Activated naive CD4-positive, alpha-beta T cell treated with anti-CD3 and anti-CD28 coated beads, Interleukin-2, amount 50 U/mL, for 24 hours (primary cell): ENCODE data around the gene UBE2H.
"Not testable (repeated sequence)": the region's sequence is repeated elsewhere in the genome, so short reads cannot be mapped to it uniquely, and the experiment has no call there.

Source experiments
- H3K27ac Mint-ChIP-seq: one replicate; pipeline ENCODE4 v1.8.0; 2021; ENCODE audit warnings: mild to moderate bottlenecking, mixed read lengths
- H3K27me3 Mint-ChIP-seq: one replicate; pipeline ENCODE4 v1.8.0; 2021; ENCODE audit warnings: mixed read lengths
- H3K36me3 Mint-ChIP-seq: one replicate; pipeline ENCODE4 v1.8.0; 2021; ENCODE audit warnings: mixed read lengths
- H3K4me1 Mint-ChIP-seq: one replicate; pipeline ENCODE4 v1.8.0; 2021; ENCODE audit warnings: mixed read lengths
- H3K4me3 Mint-ChIP-seq: one replicate; pipeline ENCODE4 v1.8.0; 2021; ENCODE audit warnings: mild to moderate bottlenecking, mixed read lengths
- H3K9me3 Mint-ChIP-seq: one replicate; pipeline ENCODE4 v1.8.0; 2021; ENCODE audit warnings: mixed read lengths

UBE2H gene

DNA sequence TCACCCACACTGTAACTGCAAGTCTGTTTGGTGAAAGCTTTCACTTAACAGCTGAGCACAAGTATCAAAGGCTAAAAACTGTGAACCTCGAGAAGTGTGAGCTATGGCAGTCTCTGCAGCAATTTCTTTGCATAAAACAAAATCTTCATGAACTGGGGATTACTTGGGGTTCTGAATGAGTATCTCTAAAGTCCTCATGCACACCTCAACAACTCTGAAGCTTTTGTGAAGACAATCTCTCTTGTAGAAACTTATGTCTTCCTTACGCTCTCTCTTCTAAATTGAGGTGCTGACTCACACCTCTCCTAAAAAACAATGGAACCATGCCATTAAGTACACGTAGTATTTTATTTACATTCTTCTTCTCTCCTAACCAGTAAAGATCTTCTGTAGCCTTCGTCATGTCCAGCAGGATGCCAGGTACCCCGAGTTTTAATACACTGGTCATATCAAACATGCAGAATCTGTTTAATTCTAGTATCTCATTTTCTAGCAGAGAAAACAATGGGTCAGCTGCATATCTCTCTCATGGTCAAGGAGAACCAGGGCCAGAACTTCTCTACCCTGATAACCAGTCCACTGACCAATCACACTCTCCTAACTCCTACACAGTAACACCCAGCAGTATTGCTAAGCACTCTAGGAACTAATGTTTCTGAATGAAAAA lies 76.9 kb downstream of the UBE2H start:
- H3K9me3 Mint-ChIP-seq, result no peaks in the 10 kb centered on the region
- H3K4me3 Mint-ChIP-seq, result peak overlapping the region; percentile 0
- no peaks in the 10 kb centered on the region for H3K27me3 Mint-ChIP-seq
- peaks cover 34% of the 10 kb centered on the region for H3K36me3 Mint-ChIP-seq
- peaks cover 51% of the 10 kb centered on the region for H3K4me1 Mint-ChIP-seq
- peak overlapping the region; percentile 66 for H3K27ac Mint-ChIP-seq

DNA sequence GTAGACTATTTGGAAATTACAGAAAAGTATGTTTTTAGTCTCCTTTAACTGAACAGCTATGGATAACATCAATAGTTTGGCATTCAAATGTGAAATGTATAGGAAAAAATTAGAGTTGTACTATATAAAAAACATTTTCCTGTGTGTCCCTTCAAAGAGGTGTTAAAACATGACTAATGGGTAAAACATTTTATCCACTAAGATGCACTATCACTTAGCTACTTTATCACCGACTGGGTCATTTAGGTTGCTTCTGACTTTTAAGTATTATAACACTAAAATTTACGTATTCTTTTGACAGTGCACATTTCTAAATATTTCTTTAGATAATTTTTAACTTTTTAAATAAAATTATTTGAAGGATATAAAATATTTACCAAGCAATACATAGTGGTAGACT lies 77.6 kb downstream of the UBE2H start:
- Mint-ChIP-seq H3K27ac (no peak overlapping the region), H3K4me3 (no peak overlapping the region), H3K9me3 (no peaks in the 10 kb centered on the region), H3K36me3 (peaks cover 35% of the 10 kb centered on the region), H3K4me1 (peaks cover 46% of the 10 kb centered on the region), H3K27me3 (no peaks in the 10 kb centered on the region)

DNA sequence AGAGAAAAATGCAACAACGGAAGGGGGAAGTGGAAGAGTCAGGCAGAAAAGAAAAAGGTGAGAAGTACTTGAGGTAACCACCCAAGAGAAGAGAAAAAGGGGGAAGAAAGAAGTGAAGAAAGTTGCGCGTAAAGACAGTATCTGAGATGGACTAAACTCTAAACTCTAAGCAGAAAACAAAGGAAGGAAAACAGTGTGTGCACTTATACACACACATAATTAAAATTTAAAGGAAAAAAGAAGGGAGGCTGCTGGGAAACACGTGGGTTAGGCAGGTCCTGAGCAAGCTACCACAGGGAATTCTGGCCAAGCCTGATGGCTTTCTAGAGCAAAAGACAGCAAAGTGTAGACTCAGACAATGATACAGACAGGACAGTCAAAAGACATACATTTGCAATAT lies 78.0 kb downstream of the UBE2H start:
- no peaks in the 10 kb centered on the region for H3K27me3 Mint-ChIP-seq
- no peaks in the 10 kb centered on the region for H3K9me3 Mint-ChIP-seq
- no peak overlapping the region for H3K4me3 Mint-ChIP-seq
- peaks cover 37% of the 10 kb centered on the region for H3K36me3 Mint-ChIP-seq
- peaks cover 43% of the 10 kb centered on the region for H3K4me1 Mint-ChIP-seq
- H3K27ac Mint-ChIP-seq, result no peak overlapping the region

DNA sequence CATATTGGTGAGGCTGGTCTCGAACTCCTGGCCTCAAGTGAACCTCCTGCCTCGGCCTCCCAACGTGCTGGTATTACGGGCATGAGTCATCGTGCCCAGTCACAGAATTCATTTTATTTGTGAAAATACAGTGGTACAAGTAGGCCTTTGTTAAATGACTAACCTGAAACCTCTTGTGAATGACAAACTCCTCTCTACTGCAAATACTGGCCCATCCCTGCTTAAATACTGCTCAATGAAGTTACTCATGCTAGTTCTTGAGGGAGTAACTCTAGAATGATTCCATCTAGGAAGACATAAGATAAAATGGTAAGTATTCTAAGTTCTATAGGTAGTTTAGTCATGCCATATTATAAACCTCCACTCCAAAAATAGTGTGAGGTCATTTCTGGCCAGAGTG lies 80.7 kb downstream of the UBE2H start:
- Mint-ChIP-seq H3K27ac (no peak overlapping the region), H3K27me3 (no peaks in the 10 kb centered on the region), H3K9me3 (no peaks in the 10 kb centered on the region), H3K4me3 (no peak overlapping the region), H3K4me1 (peaks cover 23% of the 10 kb centered on the region), H3K36me3 (peaks cover 34% of the 10 kb centered on the region)

DNA sequence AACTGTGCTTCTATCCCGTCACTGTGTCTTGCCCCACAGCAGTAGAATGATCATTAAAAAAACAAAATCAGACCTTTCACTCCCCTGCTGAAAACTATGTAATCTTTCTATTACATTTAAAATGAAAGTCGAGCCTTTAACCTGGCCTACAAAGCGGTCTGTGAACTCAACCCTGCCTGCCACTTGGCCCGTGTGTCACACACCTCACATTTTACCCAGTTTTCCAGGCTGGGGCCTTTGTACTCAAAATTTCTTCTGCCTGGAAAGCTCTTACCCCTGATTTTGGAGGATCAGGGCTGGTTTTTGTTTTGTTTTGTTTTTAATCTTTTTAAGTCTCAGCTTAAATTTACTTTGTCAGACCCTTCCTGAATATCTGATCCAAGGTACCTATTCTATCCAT lies 82.1 kb downstream of the UBE2H start:
- Mint-ChIP-seq H3K27ac (no peak overlapping the region), H3K36me3 (peaks cover 28% of the 10 kb centered on the region), H3K4me3 (no peak overlapping the region), H3K9me3 (no peaks in the 10 kb centered on the region), H3K27me3 (no peaks in the 10 kb centered on the region), H3K4me1 (peaks cover 19% of the 10 kb centered on the region)

DNA sequence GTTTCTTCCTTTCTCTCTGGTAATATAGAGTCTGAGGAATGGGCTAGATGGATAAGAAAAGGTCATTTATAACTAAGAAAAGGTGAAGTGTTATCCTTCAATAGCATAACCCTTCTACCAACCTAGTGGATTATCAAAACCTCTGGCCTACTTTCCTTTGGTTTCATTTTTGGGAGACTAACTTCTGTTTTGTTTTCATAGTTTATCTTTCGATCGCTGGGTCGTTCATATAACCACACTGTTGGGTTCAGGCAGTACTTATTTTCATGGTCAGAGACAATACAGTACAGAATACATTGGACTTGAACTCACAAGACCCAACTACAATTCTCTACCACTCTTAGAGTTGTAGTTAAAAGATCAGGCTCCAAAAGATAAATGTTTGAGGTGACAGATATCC lies 86.5 kb downstream of the UBE2H start:
- peaks cover 17% of the 10 kb centered on the region for H3K36me3 Mint-ChIP-seq
- H3K4me3 Mint-ChIP-seq, result no peak overlapping the region
- H3K4me1 Mint-ChIP-seq, result peaks cover 39% of the 10 kb centered on the region
- no peaks in the 10 kb centered on the region for H3K9me3 Mint-ChIP-seq
- H3K27me3 Mint-ChIP-seq, result no peaks in the 10 kb centered on the region
- no peak overlapping the region for H3K27ac Mint-ChIP-seq

DNA sequence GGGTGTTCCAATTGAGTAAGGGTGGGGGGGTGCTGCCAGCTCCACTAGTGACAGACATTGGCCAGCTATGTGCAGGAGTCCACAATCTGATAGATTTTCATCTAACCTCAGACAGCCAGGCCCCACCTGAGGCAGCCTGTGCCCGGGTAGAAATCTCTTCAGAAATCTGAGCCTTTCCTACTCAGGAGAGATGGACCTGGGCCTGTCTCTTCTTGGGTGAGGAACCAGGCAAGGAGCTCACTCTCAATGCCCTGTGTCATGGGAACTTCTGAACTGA lies 86.9 kb downstream of the UBE2H start:
- peaks cover 13% of the 10 kb centered on the region for H3K36me3 Mint-ChIP-seq
- H3K4me3 Mint-ChIP-seq, result no peak overlapping the region
- peaks cover 41% of the 10 kb centered on the region for H3K4me1 Mint-ChIP-seq
- H3K9me3 Mint-ChIP-seq, result no peaks in the 10 kb centered on the region
- H3K27me3 Mint-ChIP-seq, result no peaks in the 10 kb centered on the region
- no peak overlapping the region for H3K27ac Mint-ChIP-seq

DNA sequence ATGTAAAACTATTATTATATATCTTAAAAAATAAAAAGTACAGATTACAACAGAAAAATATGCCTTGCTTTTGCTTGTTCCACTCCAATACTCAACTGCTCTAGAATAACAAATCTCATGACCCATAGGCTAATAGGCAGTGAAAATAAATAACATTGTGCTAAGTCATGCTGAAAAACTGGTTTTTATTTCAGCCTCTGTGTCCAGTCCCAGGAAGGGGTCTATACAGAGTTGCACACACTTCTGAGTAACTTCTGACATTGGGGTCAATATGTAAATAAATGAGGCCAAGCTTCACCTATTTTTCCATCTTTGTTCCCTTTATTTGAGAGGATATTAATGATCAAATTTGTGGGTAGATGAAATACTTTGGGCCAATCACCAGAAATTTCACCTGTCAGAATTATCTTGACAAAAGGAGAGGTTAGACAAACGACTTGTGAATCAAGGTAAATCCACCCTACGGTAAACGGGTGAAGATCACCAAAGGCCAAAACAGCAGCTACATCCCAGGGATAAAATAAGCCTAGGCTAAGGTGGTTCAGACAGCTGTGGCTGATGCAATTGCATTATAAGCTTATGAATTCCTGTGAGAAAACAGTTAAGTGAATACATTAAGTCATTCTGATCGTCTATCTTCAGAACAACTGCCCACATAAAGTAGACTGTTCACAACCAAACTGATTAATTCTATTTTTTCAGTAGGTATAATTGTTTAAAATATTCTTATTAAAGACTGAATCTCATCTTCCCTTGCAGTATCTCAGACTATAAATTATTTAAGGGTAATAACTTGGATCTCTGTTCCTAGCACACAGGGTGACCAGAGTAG lies 87.5 kb downstream of the UBE2H start:
- Mint-ChIP-seq H3K4me1 (peaks cover 46% of the 10 kb centered on the region), H3K4me3 (no peak overlapping the region), H3K27ac (no peak overlapping the region), H3K36me3 (peaks cover 15% of the 10 kb centered on the region), H3K27me3 (no peaks in the 10 kb centered on the region), H3K9me3 (no peaks in the 10 kb centered on the region)

DNA sequence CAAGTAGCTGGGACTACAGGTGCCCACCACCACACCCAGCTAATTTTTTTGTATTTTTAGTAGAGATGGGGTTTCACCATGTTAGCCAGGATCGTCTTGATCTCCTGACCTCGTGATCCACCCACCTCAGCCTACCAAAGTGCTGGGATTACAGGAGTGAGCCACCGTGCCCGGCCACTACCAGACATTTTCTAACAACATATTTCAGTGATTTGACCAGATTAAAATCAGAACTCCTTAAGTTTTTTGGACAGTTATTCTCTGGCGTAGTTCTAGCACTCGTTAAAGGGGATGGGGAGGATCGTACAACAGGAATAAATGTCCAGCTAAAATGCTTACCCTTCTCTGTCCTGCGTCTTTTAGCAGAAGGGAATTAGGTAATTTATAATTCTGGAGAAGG lies 88.1 kb downstream of the UBE2H start:
- peaks cover 10% of the 10 kb centered on the region for H3K36me3 Mint-ChIP-seq
- not testable (repeated sequence) for H3K4me3 Mint-ChIP-seq, H3K27me3 Mint-ChIP-seq, H3K9me3 Mint-ChIP-seq, H3K27ac Mint-ChIP-seq
- H3K4me1 Mint-ChIP-seq, result peaks cover 53% of the 10 kb centered on the region

DNA sequence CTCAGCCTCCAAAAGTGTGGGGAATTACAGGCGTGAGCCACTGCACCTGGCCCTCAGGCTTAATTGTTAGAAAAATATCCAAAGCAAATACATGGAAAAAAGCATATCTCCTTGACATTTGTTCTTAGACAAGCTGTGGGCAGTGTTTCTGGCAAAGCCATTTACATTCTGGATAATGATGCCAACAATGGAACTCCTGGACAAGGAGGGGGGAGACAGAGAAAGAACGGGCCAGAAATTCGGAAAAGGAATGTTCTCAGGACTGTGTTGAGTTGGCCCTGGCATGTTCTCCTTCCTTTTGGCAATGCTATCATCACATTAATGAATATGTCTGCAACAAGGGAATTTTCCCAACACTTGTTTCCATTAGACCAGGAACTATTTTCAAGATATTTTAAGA lies 88.7 kb downstream of the UBE2H start:
- Mint-ChIP-seq H3K36me3 (peaks cover 7% of the 10 kb centered on the region), H3K9me3 (no peaks in the 10 kb centered on the region), H3K4me1 (peaks cover 59% of the 10 kb centered on the region), H3K27ac (no peak overlapping the region), H3K4me3 (no peak overlapping the region), H3K27me3 (no peaks in the 10 kb centered on the region)

DNA sequence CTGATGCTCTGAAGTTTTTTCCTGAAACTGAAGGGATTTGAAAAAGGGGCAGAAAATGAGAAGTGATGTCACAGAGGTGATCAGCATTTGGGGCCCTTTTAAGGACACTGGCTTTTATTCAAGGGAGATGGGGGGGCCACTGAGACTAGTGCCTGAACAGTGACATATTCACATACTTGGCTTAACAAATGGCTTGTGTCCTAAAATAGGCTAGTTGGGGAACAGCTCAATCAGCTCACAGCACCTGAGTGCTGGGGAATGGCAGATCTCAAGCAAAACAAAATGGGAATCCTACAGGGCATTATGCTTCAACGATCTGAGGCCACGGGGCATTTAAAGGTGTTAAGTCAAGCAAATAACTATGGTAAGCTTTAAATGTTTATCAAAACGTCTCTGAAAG lies 90.1 kb downstream of the UBE2H start:
- Mint-ChIP-seq H3K36me3 (peaks cover 6% of the 10 kb centered on the region), H3K4me1 (peaks cover 73% of the 10 kb centered on the region), H3K4me3 (no peak overlapping the region), H3K9me3 (no peaks in the 10 kb centered on the region), H3K27ac (peak overlapping the region; percentile 83), H3K27me3 (no peaks in the 10 kb centered on the region)

DNA sequence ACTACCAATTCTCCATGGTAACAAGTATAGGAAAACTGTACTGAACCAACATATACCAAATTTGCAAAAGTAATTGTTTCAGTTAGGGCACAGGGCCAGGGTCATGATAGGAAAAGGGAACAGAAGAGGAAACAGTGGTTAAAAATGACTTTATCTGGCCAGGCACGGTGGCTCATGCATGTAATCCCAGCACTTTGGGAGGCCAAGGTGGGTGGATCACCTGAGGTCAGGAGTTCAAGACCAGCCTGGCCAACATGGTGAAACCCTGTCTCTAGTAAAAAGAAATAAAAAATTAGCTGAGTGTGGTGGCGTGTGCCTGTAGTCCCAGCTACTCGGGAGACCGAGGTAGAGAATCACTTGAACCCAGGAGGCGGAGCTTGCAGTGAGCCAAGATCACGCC lies 92.0 kb downstream of the UBE2H start:
- H3K27ac Mint-ChIP-seq, H3K9me3 Mint-ChIP-seq, H3K36me3 Mint-ChIP-seq, H3K4me3 Mint-ChIP-seq, H3K27me3 Mint-ChIP-seq: not testable (repeated sequence)
- peaks cover 77% of the 10 kb centered on the region for H3K4me1 Mint-ChIP-seq

DNA sequence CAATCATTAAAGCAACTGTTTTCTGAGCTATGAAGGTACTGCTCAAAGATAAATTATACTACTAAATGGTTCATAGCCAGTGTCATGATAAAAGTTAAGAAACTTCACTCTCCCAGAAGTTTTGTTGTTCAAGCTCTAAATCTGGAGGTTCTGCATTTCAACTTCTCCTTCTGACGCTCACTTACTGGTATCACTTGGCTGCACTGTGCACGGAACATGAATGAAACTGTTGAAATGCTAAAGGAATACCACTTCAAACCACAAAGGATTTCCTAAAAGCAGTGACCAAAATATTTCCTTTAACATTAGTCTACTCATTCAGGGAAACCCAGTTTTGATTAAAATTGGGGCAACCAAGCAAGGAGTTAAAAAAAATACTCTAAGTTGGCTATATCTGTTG lies 93.6 kb downstream of the UBE2H start:
- peak overlapping the region; percentile 15 for H3K27ac Mint-ChIP-seq
- H3K27me3 Mint-ChIP-seq, result no peaks in the 10 kb centered on the region
- H3K9me3 Mint-ChIP-seq, result no peaks in the 10 kb centered on the region
- H3K4me3 Mint-ChIP-seq, result no peak overlapping the region
- H3K4me1 Mint-ChIP-seq, result peaks cover 87% of the 10 kb centered on the region
- peaks cover 6% of the 10 kb centered on the region for H3K36me3 Mint-ChIP-seq

DNA sequence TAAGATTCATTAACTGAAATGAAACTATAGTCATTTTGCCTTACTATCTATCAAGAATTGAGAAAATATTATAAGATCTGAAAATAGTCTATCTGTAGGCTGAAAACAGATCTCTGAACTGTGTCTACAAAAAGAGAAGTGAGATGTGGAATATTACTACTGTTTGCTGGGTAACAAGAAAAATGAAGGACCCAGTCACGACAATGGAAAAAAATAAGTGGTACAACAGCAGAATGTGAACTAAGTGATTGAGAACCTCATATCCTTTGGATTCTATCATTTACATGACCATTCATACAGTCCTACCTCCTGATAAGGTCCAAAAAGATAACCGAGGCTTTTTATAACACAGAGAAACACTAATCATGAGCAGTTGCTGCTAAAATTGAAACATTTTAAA lies 94.3 kb downstream of the UBE2H start:
- H3K4me3 Mint-ChIP-seq, result no peak overlapping the region
- H3K4me1 Mint-ChIP-seq, result peaks cover 89% of the 10 kb centered on the region
- H3K36me3 Mint-ChIP-seq, result peaks cover 6% of the 10 kb centered on the region
- H3K27ac Mint-ChIP-seq, result no peak overlapping the region
- H3K9me3 Mint-ChIP-seq, result no peaks in the 10 kb centered on the region
- no peaks in the 10 kb centered on the region for H3K27me3 Mint-ChIP-seq

DNA sequence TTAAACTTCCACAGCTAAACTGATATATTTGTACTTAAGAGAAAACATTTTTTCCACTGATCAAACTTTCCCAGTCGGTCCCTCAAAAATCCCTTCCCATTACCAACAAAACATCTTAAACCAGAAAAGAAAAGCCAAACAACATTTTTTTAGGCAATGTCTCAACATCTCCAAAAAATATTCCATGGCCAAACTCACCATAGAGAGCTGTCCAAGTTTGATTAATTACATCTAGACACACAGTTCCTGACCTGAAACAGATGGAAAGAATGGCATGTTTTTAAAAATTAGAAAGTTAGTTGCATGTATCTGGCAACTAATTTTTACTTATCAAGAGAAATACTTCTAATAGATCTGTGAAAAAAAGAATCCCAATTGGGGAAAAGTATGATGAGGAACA lies 95.4 kb downstream of the UBE2H start:
- no peaks in the 10 kb centered on the region for H3K9me3 Mint-ChIP-seq
- H3K4me1 Mint-ChIP-seq, result peaks cover 85% of the 10 kb centered on the region
- H3K27me3 Mint-ChIP-seq, result no peaks in the 10 kb centered on the region
- peaks cover 8% of the 10 kb centered on the region for H3K36me3 Mint-ChIP-seq
- H3K4me3 Mint-ChIP-seq, result no peak overlapping the region
- H3K27ac Mint-ChIP-seq, result no peak overlapping the region

DNA sequence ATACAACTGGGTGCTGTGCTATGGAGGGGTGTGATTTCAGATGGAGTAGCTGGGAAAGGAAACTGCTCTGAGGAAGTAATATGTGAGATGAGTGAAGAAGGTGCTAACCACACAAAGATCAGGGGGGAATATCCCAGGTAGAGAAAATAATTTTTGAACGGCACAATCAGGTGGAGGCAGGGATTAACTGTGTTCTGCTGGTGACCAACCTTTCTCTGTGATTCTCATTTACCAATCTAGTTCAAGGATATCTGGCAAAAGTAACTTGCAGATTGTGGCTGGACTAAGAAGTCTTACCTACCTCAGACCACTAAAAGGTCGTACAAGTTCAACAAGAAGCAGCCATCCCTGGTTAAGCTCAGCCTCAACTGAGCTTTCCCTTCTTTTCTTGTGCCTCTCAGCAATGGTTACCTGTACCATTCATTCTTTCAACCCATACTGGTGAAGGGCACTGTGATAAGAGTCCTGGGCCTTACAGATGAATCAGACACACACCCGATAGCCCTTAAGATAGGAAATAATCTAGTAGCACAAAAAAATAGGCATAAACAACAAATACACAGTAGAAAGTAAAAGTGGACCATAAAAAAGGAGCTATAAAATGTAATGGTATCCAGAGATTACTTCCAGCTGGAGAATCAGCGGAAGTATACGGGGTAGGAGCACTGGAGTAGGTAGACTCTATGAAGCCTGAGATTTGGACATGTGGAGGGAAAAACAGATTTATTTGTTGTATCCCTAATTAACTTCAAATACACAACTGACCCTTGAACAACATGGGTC lies 96.6 kb downstream of the UBE2H start:
- H3K4me3 Mint-ChIP-seq, result no peak overlapping the region
- peaks cover 76% of the 10 kb centered on the region for H3K4me1 Mint-ChIP-seq
- no peaks in the 10 kb centered on the region for H3K27me3 Mint-ChIP-seq
- peaks cover 8% of the 10 kb centered on the region for H3K36me3 Mint-ChIP-seq
- H3K27ac Mint-ChIP-seq, result no peak overlapping the region
- H3K9me3 Mint-ChIP-seq, result no peaks in the 10 kb centered on the region
